Measurements from ENCODE around the gene NASP.

Gene NASP

DNA sequence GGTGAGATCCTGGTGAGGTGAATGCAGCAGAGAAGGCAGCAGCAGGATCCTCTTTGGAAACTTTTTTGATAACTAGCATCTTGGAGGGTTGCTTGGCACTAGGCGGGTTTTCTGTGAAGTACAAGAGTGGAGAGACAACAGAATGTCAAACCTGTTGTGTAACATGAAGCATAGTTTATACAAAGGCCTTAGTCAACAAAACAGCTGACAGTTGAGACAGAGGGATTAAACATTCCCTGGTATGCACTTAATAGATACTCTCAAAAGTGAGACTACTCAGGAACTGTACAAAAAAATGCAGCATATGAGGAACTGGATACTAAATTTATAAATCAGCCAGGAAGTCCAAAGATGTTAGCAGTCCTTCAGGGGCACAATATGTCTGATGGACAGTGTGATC is 56.5 kb downstream of the NASP start:
- Histone ChIP-seq H3K36me3 (ENCODE audit: control insufficient read depth, insufficient read depth, low read length) (peaks cover 74% of the 10 kb centered on the region), H3K4me3 (ENCODE audit: insufficient read depth, low read depth, low read length, poor library complexity, severe bottlenecking) (no peak overlapping the region), H3K27ac (ENCODE audit: insufficient read depth, low read length, poor library complexity, severe bottlenecking) (no peak overlapping the region), H3K27me3 (replicated peaks; ENCODE audit: control insufficient read depth, insufficient read depth, low read length, poor library complexity, severe bottlenecking) (no peaks in the 10 kb centered on the region), H3K9me3 (ENCODE audit: control insufficient read depth, low read length) (no peaks in the 10 kb centered on the region), H3K4me1 (ENCODE audit: control insufficient read depth, insufficient read depth, low read length, poor library complexity, severe bottlenecking) (no peaks in the 10 kb centered on the region)
- DNase-seq = no peak

DNA sequence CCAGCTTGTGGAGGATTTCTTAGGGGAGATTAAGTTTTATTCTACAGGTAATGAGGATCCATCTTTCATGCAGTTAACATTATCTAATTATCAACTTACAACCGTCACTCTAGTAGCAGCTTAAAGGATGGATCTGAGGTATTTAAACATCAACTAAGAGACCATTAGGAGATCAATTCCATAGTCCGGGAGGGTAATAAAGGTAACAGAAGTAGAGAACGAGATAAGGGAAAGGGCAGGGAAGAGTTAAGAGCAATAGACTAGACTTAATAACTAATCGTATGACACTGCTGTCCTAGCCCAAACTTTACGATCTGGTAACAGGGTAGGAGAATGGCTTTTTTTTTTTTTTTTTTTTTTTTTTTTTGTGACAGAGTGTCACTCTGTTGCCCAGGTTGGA is 59.5 kb downstream of the NASP start:
- no peak for DNase-seq
- H3K27ac ChIP-seq (ENCODE audit: insufficient read depth, low read length, poor library complexity, severe bottlenecking) = no peak overlapping the region
- H3K36me3 ChIP-seq (ENCODE audit: control insufficient read depth, insufficient read depth, low read length) = peaks cover 70% of the 10 kb centered on the region
- no peaks in the 10 kb centered on the region for H3K4me1 ChIP-seq (ENCODE audit: control insufficient read depth, insufficient read depth, low read length, poor library complexity, severe bottlenecking)
- no peaks in the 10 kb centered on the region for H3K27me3 ChIP-seq (replicated peaks; ENCODE audit: control insufficient read depth, insufficient read depth, low read length, poor library complexity, severe bottlenecking)
- H3K4me3 ChIP-seq (ENCODE audit: insufficient read depth, low read depth, low read length, poor library complexity, severe bottlenecking) = no peak overlapping the region
- no peaks in the 10 kb centered on the region for H3K9me3 ChIP-seq (ENCODE audit: control insufficient read depth, low read length)

DNA sequence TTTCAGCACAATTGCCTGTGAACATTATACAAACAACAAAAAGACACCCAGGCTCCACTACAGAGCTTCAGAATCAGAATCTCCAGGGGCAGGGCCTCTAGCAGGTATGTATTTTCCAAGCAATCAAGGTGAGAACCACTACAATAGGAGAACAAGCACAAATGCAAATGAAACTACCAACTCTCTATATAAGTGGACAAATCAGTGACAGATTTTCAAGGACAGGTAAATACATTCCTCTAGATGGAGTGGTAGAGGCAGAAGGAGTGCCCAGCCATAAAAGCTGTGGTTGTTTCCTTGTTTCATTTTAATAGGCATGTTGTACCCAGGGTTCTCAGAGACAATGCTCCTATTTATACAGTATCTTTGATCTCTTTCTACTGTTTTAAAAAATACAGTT is 60.1 kb downstream of the NASP start:
- Histone ChIP-seq H3K4me3 (ENCODE audit: insufficient read depth, low read depth, low read length, poor library complexity, severe bottlenecking) (no peak overlapping the region), H3K9me3 (ENCODE audit: control insufficient read depth, low read length) (no peaks in the 10 kb centered on the region), H3K4me1 (ENCODE audit: control insufficient read depth, insufficient read depth, low read length, poor library complexity, severe bottlenecking) (no peaks in the 10 kb centered on the region), H3K27ac (ENCODE audit: insufficient read depth, low read length, poor library complexity, severe bottlenecking) (no peak overlapping the region), H3K27me3 (replicated peaks; ENCODE audit: control insufficient read depth, insufficient read depth, low read length, poor library complexity, severe bottlenecking) (no peaks in the 10 kb centered on the region), H3K36me3 (ENCODE audit: control insufficient read depth, insufficient read depth, low read length) (peaks cover 70% of the 10 kb centered on the region)
- DNase-seq = no peak

DNA sequence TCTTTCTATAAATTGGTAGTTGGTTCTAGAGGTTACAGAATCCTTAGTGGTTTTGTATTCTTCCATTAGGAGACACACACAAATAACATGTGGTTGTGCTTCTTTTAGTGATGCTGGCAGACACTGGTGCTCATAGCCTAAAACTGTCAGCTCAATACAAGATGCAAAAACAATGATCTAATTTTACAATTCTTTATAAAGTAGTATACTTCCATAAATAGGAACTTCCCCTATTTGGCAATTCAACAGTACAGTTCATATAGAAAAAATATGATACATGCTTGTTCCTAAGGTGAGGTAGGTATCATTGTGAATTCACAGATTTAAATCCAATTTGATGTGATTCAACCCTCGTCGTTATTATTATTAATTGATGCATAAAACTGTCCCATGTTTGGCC is 60.8 kb downstream of the NASP start:
- no peak overlapping the region for H3K27ac ChIP-seq (ENCODE audit: insufficient read depth, low read length, poor library complexity, severe bottlenecking)
- H3K9me3 ChIP-seq (ENCODE audit: control insufficient read depth, low read length) = no peaks in the 10 kb centered on the region
- peaks cover 65% of the 10 kb centered on the region for H3K36me3 ChIP-seq (ENCODE audit: control insufficient read depth, insufficient read depth, low read length)
- H3K4me1 ChIP-seq (ENCODE audit: control insufficient read depth, insufficient read depth, low read length, poor library complexity, severe bottlenecking) = no peaks in the 10 kb centered on the region
- no peaks in the 10 kb centered on the region for H3K27me3 ChIP-seq (replicated peaks; ENCODE audit: control insufficient read depth, insufficient read depth, low read length, poor library complexity, severe bottlenecking)
- no peak overlapping the region for H3K4me3 ChIP-seq (ENCODE audit: insufficient read depth, low read depth, low read length, poor library complexity, severe bottlenecking)
- DNase-seq = no peak

DNA sequence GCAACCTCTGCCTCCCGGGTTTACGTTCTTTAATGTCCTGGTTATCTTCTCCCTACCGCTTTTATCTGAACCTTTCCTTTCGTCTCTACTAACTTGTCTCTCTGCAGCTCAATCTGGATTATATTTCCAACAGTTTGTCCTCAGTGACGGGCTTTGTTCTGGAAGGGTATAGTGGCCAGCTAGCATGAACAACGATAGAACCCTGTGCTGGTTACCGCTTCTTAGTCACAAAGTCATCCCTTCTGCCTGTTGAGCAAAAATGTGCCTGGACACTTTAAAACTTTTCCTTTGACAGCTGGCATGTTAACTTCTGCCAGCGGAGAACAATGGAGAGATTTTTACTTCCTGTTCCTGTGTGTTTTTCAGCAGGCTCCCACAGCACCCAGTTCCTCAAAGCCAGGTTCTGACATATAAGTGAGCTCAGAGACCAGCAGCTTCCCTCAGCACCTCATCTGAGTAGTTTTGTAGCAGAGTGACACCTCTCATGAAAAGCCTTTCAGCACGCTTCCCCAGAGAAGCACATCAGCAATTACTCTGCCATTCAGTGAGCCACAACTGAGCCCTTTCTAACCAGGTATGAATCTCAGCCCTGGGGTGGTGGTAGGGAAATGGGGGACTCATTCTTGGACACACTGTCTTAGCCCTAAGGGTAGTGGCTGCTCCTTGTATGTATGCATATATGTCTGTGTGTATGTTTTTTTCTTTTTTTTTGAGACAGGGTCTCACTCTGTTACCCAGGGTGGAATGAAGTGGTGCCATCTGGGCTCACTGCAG is 63.6 kb downstream of the NASP start:
- no peaks in the 10 kb centered on the region for H3K4me1 ChIP-seq (ENCODE audit: control insufficient read depth, insufficient read depth, low read length, poor library complexity, severe bottlenecking)
- no peak overlapping the region for H3K4me3 ChIP-seq (ENCODE audit: insufficient read depth, low read depth, low read length, poor library complexity, severe bottlenecking)
- DNase-seq = no peak
- H3K27me3 ChIP-seq (replicated peaks; ENCODE audit: control insufficient read depth, insufficient read depth, low read length, poor library complexity, severe bottlenecking) = no peaks in the 10 kb centered on the region
- H3K9me3 ChIP-seq (ENCODE audit: control insufficient read depth, low read length) = no peaks in the 10 kb centered on the region
- no peak overlapping the region for H3K27ac ChIP-seq (ENCODE audit: insufficient read depth, low read length, poor library complexity, severe bottlenecking)
- H3K36me3 ChIP-seq (ENCODE audit: control insufficient read depth, insufficient read depth, low read length) = peaks cover 55% of the 10 kb centered on the region

DNA sequence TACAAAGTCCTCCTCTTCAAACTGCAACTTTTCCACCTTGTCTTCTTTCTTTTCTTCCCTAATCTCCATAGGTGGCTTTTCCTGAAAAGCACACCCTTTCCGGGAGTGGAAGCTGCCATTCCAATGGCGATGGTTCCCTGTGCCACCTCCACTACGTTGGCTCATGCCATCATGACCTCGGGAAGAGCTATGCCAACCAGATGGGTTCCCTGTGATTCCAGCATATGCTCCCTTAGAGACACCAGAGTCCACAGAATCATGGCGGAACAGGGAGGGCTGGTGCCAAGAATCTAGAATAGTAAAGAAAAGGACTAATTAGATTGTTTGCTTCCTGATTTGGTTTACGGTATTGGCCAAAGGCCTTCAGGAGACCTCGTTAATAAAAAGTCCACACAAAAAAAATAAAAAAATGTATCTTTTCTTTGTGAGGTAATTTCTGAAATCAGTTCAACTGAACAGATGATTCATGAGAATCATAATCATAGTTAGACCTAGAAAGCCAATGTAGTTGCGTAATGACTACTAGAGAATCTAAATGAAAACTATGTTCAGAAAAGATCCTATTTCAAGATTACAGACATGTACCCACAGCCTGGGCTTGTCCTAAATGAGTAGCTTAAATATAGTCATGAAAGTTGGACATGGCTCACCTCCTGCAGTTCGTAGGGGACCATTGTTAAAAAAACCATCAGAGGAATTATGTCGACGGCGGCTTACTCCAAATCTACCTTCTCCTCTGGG is 70.9 kb downstream of the NASP start:
- DNase-seq = no peak
- no peak overlapping the region for H3K27ac ChIP-seq (ENCODE audit: insufficient read depth, low read length, poor library complexity, severe bottlenecking)
- H3K4me1 ChIP-seq (ENCODE audit: control insufficient read depth, insufficient read depth, low read length, poor library complexity, severe bottlenecking) = no peaks in the 10 kb centered on the region
- H3K36me3 ChIP-seq (ENCODE audit: control insufficient read depth, insufficient read depth, low read length) = peaks cover 85% of the 10 kb centered on the region
- H3K4me3 ChIP-seq (ENCODE audit: insufficient read depth, low read depth, low read length, poor library complexity, severe bottlenecking) = no peak overlapping the region
- H3K27me3 ChIP-seq (replicated peaks; ENCODE audit: control insufficient read depth, insufficient read depth, low read length, poor library complexity, severe bottlenecking) = no peaks in the 10 kb centered on the region
- H3K9me3 ChIP-seq (ENCODE audit: control insufficient read depth, low read length) = no peaks in the 10 kb centered on the region

DNA sequence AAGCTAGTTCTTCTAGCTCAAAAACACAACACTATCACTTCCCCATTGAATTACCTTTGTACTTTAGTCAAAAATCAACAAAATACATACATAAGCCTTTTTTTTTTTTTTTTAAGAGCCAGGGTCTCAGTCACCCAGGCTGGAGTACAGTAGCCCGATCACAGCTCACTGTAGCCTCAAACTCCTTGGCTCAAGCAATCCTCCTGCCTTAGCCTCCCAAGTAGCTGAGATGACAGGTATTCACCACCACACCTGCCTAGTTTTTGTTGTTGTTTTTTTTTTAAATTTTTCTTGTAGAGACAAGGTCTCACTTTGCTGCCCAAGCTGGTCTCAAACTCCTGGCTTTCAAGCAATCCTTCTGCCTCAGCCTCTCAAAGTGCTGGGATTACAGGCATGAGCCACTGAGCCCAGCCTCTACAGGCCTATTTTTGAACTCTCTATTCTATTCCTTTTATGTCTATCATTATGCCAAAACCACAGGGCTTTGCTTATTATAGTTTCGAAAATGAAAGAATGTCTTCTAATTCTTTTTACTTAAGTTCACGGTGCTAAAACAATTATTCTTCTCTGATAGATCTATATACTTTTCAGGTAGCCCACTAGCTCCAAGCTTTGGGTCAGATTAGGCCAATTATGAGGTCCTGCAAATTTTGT is 72.9 kb downstream of the NASP start:
- Histone ChIP-seq H3K4me1 (ENCODE audit: control insufficient read depth, insufficient read depth, low read length, poor library complexity, severe bottlenecking) (no peaks in the 10 kb centered on the region), H3K27ac (ENCODE audit: insufficient read depth, low read length, poor library complexity, severe bottlenecking) (no peak overlapping the region), H3K9me3 (ENCODE audit: control insufficient read depth, low read length) (no peaks in the 10 kb centered on the region), H3K4me3 (ENCODE audit: insufficient read depth, low read depth, low read length, poor library complexity, severe bottlenecking) (no peak overlapping the region), H3K36me3 (ENCODE audit: control insufficient read depth, insufficient read depth, low read length) (peaks cover 78% of the 10 kb centered on the region), H3K27me3 (replicated peaks; ENCODE audit: control insufficient read depth, insufficient read depth, low read length, poor library complexity, severe bottlenecking) (no peaks in the 10 kb centered on the region)
- no peak for DNase-seq

DNA sequence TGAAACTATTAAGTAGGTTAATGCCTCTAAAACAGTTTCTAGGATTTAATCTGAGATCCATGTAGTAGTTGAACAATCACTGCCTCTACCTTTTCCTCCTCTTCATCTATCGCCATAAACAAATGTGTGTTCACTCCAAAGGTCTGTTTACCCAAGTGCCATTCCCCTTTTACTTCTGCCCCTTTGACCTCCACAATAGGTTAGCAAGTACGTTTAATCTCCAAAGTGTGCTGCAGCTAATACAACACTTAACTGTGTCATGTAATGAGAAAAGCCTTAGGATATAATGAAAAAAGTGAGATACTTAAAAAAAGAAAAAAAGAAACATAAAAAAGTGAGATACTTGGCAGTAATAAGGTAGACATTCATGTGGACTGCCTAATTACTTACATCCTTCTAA is 74.3 kb downstream of the NASP start:
- Histone ChIP-seq H3K36me3 (ENCODE audit: control insufficient read depth, insufficient read depth, low read length) (peaks cover 68% of the 10 kb centered on the region), H3K4me1 (ENCODE audit: control insufficient read depth, insufficient read depth, low read length, poor library complexity, severe bottlenecking) (no peaks in the 10 kb centered on the region)
- no peak for DNase-seq

DNA sequence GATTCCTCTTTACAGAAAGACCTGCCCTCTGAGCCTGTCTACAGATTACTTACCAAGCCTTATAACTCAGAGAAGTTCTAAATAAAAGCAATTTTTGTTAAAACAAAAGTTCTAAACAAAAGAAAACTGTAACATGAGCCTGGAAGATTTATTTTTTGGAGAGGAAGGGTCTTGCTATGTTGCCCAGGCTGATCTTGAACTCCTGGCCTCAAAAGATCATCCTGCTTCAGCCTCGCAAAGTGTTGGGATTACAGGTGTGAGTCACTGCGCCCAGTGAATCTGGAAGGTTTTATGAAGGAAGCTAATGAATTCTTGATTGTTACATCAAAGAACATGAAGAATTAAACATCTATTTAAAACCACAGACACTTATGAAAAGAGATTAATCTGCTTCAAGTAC is 75.4 kb downstream of the NASP start:
- peaks cover 61% of the 10 kb centered on the region for H3K36me3 ChIP-seq (ENCODE audit: control insufficient read depth, insufficient read depth, low read length)
- no peak for DNase-seq

More for the DNA sequence above, 74.3 kb downstream of the NASP start:
- H3K27me3 ChIP-seq (replicated peaks; ENCODE audit: control insufficient read depth, insufficient read depth, low read length, poor library complexity, severe bottlenecking) = no peaks in the 10 kb centered on the region
- no peaks in the 10 kb centered on the region for H3K9me3 ChIP-seq (ENCODE audit: control insufficient read depth, low read length)
- no peak overlapping the region for H3K27ac ChIP-seq (ENCODE audit: insufficient read depth, low read length, poor library complexity, severe bottlenecking)
- H3K4me3 ChIP-seq (ENCODE audit: insufficient read depth, low read depth, low read length, poor library complexity, severe bottlenecking) = no peak overlapping the region

DNA sequence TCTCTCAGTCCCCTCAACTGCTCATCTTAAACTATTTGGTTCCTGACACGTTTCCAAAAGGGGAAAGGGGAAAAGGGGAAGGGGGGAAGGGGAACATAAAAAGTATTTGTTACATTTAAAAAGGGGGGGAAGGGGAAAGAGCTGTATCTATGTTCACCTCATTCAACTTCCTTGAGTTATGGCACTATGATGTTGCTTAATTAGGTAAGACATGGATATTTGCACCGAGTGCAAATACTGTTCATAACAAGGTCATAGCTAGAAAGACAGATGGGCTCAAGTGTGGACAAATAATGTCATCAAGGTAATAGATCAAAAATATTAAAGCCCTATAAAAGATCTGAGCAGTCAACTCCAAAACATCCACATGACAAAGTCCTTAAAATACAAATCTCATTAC is 76.5 kb downstream of the NASP start:
- H3K9me3 ChIP-seq (ENCODE audit: control insufficient read depth, low read length) = no peaks in the 10 kb centered on the region
- no peak overlapping the region for H3K27ac ChIP-seq (ENCODE audit: insufficient read depth, low read length, poor library complexity, severe bottlenecking)
- H3K36me3 ChIP-seq (ENCODE audit: control insufficient read depth, insufficient read depth, low read length) = peaks cover 50% of the 10 kb centered on the region
- DNase-seq = no peak
- no peak overlapping the region for H3K4me3 ChIP-seq (ENCODE audit: insufficient read depth, low read depth, low read length, poor library complexity, severe bottlenecking)
- H3K4me1 ChIP-seq (ENCODE audit: control insufficient read depth, insufficient read depth, low read length, poor library complexity, severe bottlenecking) = no peaks in the 10 kb centered on the region
- no peaks in the 10 kb centered on the region for H3K27me3 ChIP-seq (replicated peaks; ENCODE audit: control insufficient read depth, insufficient read depth, low read length, poor library complexity, severe bottlenecking)

More for the DNA sequence above, 75.4 kb downstream of the NASP start:
- H3K27ac ChIP-seq (ENCODE audit: insufficient read depth, low read length, poor library complexity, severe bottlenecking) = no peak overlapping the region
- no peaks in the 10 kb centered on the region for H3K4me1 ChIP-seq (ENCODE audit: control insufficient read depth, insufficient read depth, low read length, poor library complexity, severe bottlenecking)
- no peak overlapping the region for H3K4me3 ChIP-seq (ENCODE audit: insufficient read depth, low read depth, low read length, poor library complexity, severe bottlenecking)
- no peaks in the 10 kb centered on the region for H3K27me3 ChIP-seq (replicated peaks; ENCODE audit: control insufficient read depth, insufficient read depth, low read length, poor library complexity, severe bottlenecking)
- no peaks in the 10 kb centered on the region for H3K9me3 ChIP-seq (ENCODE audit: control insufficient read depth, low read length)

All from effector memory CD4-positive, alpha-beta T cell (primary cell).